GM21381 (cell line): Measurements from ENCODE around the gene EPHB2.

Source experiments
- ATAC-seq: cut with Tn5 transposase; IDR thresholded peaks from one replicate; pipeline ENCODE4 v1.9.1; 2021; ENCODE audit warnings: mild to moderate bottlenecking, moderate library complexity; ENCODE audit not compliant: unreplicated experiment

Gene EPHB2

GRCh38 chr1:22852144-22852655 lies 141.6 kb downstream of the EPHB2 start:
- no peak for ATAC-seq

GRCh38 chr1:22853651-22854185 lies 143.1 kb downstream of the EPHB2 start:
- no peak for ATAC-seq

GRCh38 chr1:22854688-22855565 lies 144.3 kb downstream of the EPHB2 start:
- no peak for ATAC-seq

- ATAC-seq: no peak
Measured at GRCh38 chr1:22855668-22856606, 145.3 kb downstream of the EPHB2 start.

- no peak for ATAC-seq
Measured at GRCh38 chr1:22857661-22858060, 147.0 kb downstream of the EPHB2 start.

GRCh38 chr1:22860414-22860800 lies 149.8 kb downstream of the EPHB2 start:
- ATAC-seq: no peak

- no peak for ATAC-seq
Measured at GRCh38 chr1:22860883-22861385, 150.3 kb downstream of the EPHB2 start.

GRCh38 chr1:22861764-22862440 lies 151.3 kb downstream of the EPHB2 start:
- ATAC-seq: no peak

GRCh38 chr1:22862752-22863151 lies 152.1 kb downstream of the EPHB2 start:
- no peak for ATAC-seq

- no peak for ATAC-seq
Measured at GRCh38 chr1:22863766-22864165, 153.1 kb downstream of the EPHB2 start.

GRCh38 chr1:22864886-22865285 lies 154.2 kb downstream of the EPHB2 start:
- no peak for ATAC-seq

- ATAC-seq: no peak
Measured at GRCh38 chr1:22865736-22866135, 155.1 kb downstream of the EPHB2 start.

GRCh38 chr1:22866868-22867267 lies 156.2 kb downstream of the EPHB2 start:
- no peak for ATAC-seq

- no peak for ATAC-seq
Measured at GRCh38 chr1:22868331-22868730, 157.7 kb downstream of the EPHB2 start.

GRCh38 chr1:22869325-22869724 lies 158.7 kb downstream of the EPHB2 start:
- ATAC-seq: no peak

GRCh38 chr1:22870201-22870871 lies 159.7 kb downstream of the EPHB2 start:
- no peak for ATAC-seq

GRCh38 chr1:22872981-22873664 lies 162.5 kb downstream of the EPHB2 start:
- no peak for ATAC-seq

GRCh38 chr1:22874785-22875184 lies 164.1 kb downstream of the EPHB2 start:
- ATAC-seq: no peak

- no peak for ATAC-seq
Measured at GRCh38 chr1:22875241-22875640, 164.6 kb downstream of the EPHB2 start.
